ENCODE measurements around the gene GRID1.

GRCh38 chr10:85811405-85811804 is 555.2 kb downstream of the GRID1 start:
- TF ChIP-seq CTCF (IDR thresholded peaks at IDR 0.05) (no peak), POLR2A (IDR thresholded peaks at IDR 0.05) (no peak)

Measured in lower leg skin (tissue), 3 donors.